Measurements from ENCODE around the gene UNC5B. TPM values are rescaled to one million over a fixed set of nuclear protein-coding genes. Genes with fewer than 3 reads are reported as not detected.
A peak's percentile ranks its signal among the peaks of the same experiment; 100 is the strongest.

UNC5B gene
- total RNA-seq, 1 donor from 2014 or later, result 22.4 TPM

DNA sequence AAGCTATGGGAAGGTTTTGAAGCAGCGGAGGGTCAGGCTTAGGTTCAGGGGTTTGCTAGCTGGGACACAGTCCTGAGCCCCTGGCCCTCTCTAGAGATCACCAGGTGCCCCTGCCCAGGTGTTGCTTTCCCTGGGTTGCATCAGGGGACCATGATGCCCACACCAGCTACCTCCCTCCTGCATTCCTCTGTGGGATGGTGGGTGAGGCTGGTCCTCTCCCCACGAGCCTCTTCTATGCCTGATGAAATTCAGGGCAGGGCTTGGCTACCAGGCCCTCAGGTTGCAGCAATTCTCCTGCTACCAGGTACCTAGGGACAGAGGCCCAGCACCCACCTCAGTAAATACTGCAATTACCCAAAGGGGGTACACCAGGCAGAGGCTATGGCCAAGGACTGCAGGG, 95.9 kb downstream of the UNC5B start:
- Mint-ChIP-seq H3K9me3 (no peaks in the 10 kb centered on the region), H3K4me1 (ENCODE audit: unreplicated experiment) (peaks cover 19% of the 10 kb centered on the region), H3K27me3 (peaks cover 6% of the 10 kb centered on the region), H3K27ac (peak overlapping the region; percentile 79), H3K36me3 (no peaks in the 10 kb centered on the region), H3K4me3 (no peak overlapping the region)
- no peak for DNase-seq (ENCODE audit: extremely low spot score, unreplicated experiment)
- TF ChIP-seq, protein P1, sequence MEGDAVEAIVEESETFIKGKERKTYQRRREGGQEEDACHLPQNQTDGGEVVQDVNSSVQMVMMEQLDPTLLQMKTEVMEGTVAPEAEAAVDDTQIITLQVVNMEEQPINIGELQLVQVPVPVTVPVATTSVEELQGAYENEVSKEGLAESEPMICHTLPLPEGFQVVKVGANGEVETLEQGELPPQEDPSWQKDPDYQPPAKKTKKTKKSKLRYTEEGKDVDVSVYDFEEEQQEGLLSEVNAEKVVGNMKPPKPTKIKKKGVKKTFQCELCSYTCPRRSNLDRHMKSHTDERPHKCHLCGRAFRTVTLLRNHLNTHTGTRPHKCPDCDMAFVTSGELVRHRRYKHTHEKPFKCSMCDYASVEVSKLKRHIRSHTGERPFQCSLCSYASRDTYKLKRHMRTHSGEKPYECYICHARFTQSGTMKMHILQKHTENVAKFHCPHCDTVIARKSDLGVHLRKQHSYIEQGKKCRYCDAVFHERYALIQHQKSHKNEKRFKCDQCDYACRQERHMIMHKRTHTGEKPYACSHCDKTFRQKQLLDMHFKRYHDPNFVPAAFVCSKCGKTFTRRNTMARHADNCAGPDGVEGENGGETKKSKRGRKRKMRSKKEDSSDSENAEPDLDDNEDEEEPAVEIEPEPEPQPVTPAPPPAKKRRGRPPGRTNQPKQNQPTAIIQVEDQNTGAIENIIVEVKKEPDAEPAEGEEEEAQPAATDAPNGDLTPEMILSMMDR (conservative IDR thresholded peaks at IDR 0.05), result no peak

DNA sequence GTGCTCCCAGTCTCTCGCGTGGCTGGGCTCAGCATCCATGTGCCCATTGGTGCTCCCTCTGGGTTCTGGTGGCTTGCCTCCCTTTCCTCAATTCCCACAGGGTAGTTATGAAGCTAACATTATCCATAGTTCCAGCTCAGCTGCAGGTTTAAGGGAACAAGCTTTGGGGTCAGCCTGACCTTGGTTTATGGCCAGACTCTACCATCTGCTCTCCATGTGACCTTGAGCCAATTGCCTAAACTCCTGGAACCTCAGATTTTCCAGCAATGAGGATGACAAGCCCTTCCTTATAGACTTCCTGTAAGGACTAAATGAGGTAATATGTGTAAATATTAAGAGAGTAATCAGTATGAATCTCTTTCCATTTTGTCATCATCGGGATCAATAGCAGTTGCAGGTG, 96.6 kb downstream of the UNC5B start:
- Mint-ChIP-seq H3K36me3 (no peaks in the 10 kb centered on the region), H3K9me3 (no peaks in the 10 kb centered on the region), H3K4me3 (no peak overlapping the region), H3K4me1 (ENCODE audit: unreplicated experiment) (peaks cover 25% of the 10 kb centered on the region), H3K27ac (no peak overlapping the region), H3K27me3 (peaks cover 6% of the 10 kb centered on the region)
- TF ChIP-seq, protein P1 (conservative IDR thresholded peaks at IDR 0.05), result no peak
- DNase-seq (ENCODE audit: extremely low spot score, unreplicated experiment), result no peak

DNA sequence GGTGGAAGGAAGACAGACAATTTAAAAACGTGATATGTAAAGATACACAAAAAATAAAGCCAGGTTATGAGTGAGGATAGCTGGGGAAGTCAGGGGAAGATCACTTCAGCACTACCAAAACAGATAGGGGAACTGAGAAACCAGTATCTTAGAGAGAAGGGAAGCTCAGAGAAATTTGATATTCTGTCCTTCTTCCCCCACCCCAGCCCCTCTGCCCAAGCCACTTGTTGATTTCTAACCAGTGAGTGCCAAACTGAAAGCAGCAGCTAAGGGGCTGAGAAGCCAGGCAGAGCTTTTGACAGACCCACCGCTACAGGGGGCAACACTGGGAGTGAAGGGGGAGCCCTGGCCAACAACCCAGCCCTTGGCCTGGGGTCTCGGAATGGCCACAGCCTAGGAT, 97.5 kb downstream of the UNC5B start:
- no peak overlapping the region for H3K4me3 Mint-ChIP-seq
- H3K27me3 Mint-ChIP-seq, result peaks cover 6% of the 10 kb centered on the region
- TF ChIP-seq, protein P1 (conservative IDR thresholded peaks at IDR 0.05), result no peak
- no peak for DNase-seq (ENCODE audit: extremely low spot score, unreplicated experiment)
- H3K9me3 Mint-ChIP-seq, result no peaks in the 10 kb centered on the region
- H3K27ac Mint-ChIP-seq, result no peak overlapping the region
- no peaks in the 10 kb centered on the region for H3K36me3 Mint-ChIP-seq
- peaks cover 25% of the 10 kb centered on the region for H3K4me1 Mint-ChIP-seq (ENCODE audit: unreplicated experiment)

DNA sequence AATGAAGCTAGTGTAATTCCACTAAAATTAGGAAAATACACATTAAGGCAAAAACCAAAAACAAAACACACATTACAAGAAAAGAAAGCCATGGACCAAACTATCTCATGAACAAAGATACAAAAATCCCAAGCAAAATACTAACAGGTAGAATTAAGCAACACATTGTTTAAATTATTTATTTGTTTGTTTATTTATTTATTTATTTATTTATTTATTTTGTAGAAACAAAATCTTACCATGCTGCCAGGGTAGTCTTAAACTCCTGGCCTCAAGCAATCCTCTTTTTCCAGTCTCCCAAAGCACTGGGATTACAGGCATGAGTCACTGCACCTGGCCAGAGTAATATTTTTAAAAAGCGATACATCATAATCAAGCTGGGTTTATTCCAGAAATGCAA, 99.8 kb downstream of the UNC5B start:
- Mint-ChIP-seq H3K4me3 (no peak overlapping the region), H3K36me3 (no peaks in the 10 kb centered on the region), H3K27me3 (peaks cover 10% of the 10 kb centered on the region), H3K9me3 (no peaks in the 10 kb centered on the region), H3K4me1 (ENCODE audit: unreplicated experiment) (peaks cover 35% of the 10 kb centered on the region), H3K27ac (no peak overlapping the region)
- DNase-seq (ENCODE audit: extremely low spot score, unreplicated experiment), result no peak
- TF ChIP-seq, protein P1 (conservative IDR thresholded peaks at IDR 0.05), result no peak

DNA sequence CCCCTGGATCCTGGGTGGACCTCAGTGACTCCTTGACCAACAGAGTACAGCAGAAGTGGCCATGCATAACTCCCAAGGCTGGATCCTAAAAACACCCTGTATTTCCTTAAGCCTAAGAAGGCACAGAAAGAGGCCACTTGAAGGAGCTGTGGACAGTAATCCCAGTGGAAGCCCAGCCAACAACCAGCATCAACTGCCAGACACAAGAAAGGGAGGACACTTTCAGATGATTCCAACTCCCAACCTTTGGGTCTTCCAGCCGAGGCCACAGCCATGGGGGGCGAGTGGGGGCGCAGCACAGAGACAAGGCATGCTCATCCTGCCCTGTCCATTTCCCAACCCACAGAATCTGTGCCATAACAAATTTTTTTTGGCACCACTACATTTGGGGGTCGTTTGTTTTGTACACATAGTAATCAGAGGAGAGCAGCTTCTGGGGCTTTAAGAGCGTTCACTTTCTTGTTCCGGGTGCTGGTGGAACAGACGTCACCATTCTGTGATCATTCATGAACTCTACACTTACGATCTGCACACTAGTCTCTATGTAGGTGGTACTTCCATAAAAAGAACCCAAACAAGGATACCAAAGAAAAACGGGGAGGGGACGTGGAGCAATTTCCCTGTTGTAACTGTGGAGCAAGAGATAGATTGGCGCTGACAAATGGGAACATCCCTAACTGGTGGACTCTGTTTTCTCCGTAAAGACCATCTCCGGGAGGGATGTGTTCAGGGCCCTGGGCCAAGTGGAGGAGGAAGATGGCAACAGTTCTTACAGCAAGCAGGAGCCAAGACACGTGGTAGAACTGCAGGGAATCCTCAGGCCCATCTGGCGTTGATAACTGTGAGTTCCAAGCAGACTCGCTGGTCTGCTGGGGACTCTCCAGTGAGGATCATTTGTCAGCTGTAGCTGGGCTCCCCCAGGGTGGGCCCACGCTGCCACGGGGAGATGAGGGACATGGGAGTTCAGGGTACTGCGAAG, 100.7 kb downstream of the UNC5B start:
- Mint-ChIP-seq H3K27me3 (peaks cover 10% of the 10 kb centered on the region), H3K4me1 (ENCODE audit: unreplicated experiment) (peaks cover 35% of the 10 kb centered on the region), H3K36me3 (no peaks in the 10 kb centered on the region), H3K4me3 (no peak overlapping the region), H3K27ac (no peak overlapping the region), H3K9me3 (no peaks in the 10 kb centered on the region)
- no peak for DNase-seq (ENCODE audit: extremely low spot score, unreplicated experiment)
- TF ChIP-seq, protein P1 (conservative IDR thresholded peaks at IDR 0.05), result no peak
